PFSK-1 (cell line): Measurements from ENCODE around the gene MARCHF9.

Source experiments
- FOXP2 ChIP-seq: optimal IDR thresholded peaks from 2 replicates; pipeline ENCODE3; 2011; ENCODE audit warnings: borderline replicate concordance, control low read depth, inconsistent platforms; ENCODE audit not compliant: insufficient read depth; ENCODE audit errors: extremely low read length, extremely low read depth
- POLR2AphosphoS5 ChIP-seq: IDR thresholded peaks from 2 replicates; pipeline ENCODE4 v1.6.1; 2012; ENCODE audit warnings: low read depth, mild to moderate bottlenecking, control low read depth, low read length, moderate library complexity
- REST ChIP-seq, 2 experiments: IDR thresholded peaks; 2 replicates each; pipeline versions ENCODE4 v1.6.1 to v1.8.0; 2011 to 2012; ENCODE audit warnings: low read depth in 2 of 2, low read length in 2 of 2, control low read depth in 1 of 2, inconsistent platforms in 1 of 2, mild to moderate bottlenecking in 1 of 2, moderate library complexity in 1 of 2; ENCODE audit not compliant: insufficient read depth in 1 of 2
- SIN3A ChIP-seq: IDR thresholded peaks from 2 replicates; pipeline ENCODE4 v1.6.1; 2012; ENCODE audit warnings: mild to moderate bottlenecking, low read length, moderate library complexity, borderline replicate concordance; ENCODE audit not compliant: insufficient read depth
- TAF1 ChIP-seq: IDR thresholded peaks from 2 replicates; pipeline ENCODE4 v1.6.1; 2012; ENCODE audit warnings: low read length, control low read depth, borderline replicate concordance; ENCODE audit not compliant: insufficient read depth

MARCHF9 gene

GRCh38 chr12:57777367-57777766 lies 22.5 kb downstream of the MARCHF9 start:
- TF ChIP-seq TAF1 = no peak
- TF ChIP-seq FOXP2 = no peak
- no peak for TF ChIP-seq POLR2AphosphoS5
- no peak for TF ChIP-seq REST (IDR thresholded peaks at IDR 0.05; ENCODE audit: insufficient read depth in 1 of 2, low read depth in 2 of 2, low read length in 2 of 2)
- no peak for TF ChIP-seq SIN3A

DNA sequence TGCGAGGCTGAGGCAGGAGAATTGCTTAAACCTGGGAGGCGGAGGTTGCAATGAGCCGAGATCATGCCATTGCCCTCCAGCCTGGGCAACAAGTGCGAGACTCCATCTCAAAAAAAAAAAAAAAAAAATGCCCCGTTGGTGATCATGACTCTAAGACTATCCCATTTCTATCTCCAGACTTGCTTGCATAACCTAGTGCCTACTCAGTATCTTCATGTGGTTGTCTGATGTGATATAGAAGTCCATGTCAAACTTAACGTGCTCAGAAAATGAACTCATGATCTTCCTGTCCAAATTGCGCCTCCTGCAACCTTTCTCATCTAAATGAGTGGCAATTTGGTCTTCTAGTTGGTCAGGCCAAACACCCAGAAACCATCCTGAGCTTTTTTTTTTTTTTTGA lies 23.0 kb downstream of the MARCHF9 start:
- TF ChIP-seq SIN3A (no peak), POLR2AphosphoS5 (no peak), FOXP2 (no peak), TAF1 (no peak), REST (IDR thresholded peaks at IDR 0.05; ENCODE audit: insufficient read depth in 1 of 2, low read depth in 2 of 2, low read length in 2 of 2) (no peak)

- TF ChIP-seq TAF1 = no peak
- no peak for TF ChIP-seq SIN3A
Observed at GRCh38 chr12:57779736-57780135, 24.8 kb downstream of the MARCHF9 start.

DNA sequence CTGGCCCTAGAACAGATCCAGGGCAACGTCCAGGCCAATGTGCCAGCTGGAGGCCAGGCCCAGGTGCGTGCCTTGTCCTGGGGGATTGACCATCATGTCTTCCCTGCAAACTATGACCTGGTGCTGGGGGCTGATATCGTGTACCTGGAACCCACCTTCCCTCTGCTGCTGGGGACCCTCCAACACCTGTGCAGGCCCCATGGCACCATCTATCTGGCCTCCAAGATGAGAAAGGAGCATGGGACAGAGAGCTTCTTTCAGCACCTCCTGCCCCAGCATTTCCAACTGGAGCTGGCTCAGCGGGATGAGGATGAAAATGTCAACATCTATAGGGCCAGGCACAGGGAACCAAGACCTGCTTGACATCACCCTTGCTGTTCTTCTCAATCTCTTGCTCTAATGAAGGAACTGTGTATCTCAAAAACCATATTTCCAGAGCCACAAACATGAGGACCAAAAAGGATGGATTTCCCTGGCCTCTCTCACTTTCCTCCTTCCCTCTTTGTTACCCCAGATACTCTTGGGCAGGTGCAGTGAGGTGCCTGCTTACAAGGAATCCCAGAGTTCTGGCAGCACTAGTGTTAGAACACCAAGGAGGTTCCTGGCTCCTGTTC lies 25.5 kb downstream of the MARCHF9 start:
- TF ChIP-seq SIN3A (no peak), POLR2AphosphoS5 (no peak), FOXP2 (no peak), REST (IDR thresholded peaks at IDR 0.05; ENCODE audit: insufficient read depth in 1 of 2, low read depth in 2 of 2, low read length in 2 of 2) (no peak), TAF1 (no peak)

- TF ChIP-seq REST (IDR thresholded peaks at IDR 0.05; ENCODE audit: insufficient read depth in 1 of 2, low read depth in 2 of 2, low read length in 2 of 2) (no peak), SIN3A (no peak), FOXP2 (no peak), TAF1 (no peak), POLR2AphosphoS5 (no peak)
Observed at GRCh38 chr12:57781244-57781643, 26.3 kb downstream of the MARCHF9 start.
